Endothelial cell of umbilical vein (primary cell): ENCODE data around the gene TMEM178B. TPM values are rescaled to one million over a fixed set of nuclear protein-coding genes. Genes with fewer than 3 reads are reported as not detected.

ENCODE experiments used
- BruUV-seq: library from RNA; stranded (reverse); fragments of 400-500 nt; replicated peaks from 2 replicates; lab custom pipeline; 2021; lab: Mats Ljungman, UMichigan
- CTCF ChIA-PET: fragments of 300-600, 350-600 bp; sonication (Branson Sonifier 250); formaldehyde crosslinking; loops from one replicate; lab custom pipeline; 2021; ENCODE audit warnings: antibody characterized with exemption, inconsistent platforms; lab: Charles Lee
- POLR2A ChIA-PET: fragments of 300-600, 350-600 bp; sonication (Branson Sonifier 250); formaldehyde crosslinking; loops from one replicate; lab custom pipeline; 2021; ENCODE audit warnings: antibody characterized with exemption, inconsistent platforms; lab: Charles Lee
- DNase-seq: peaks from one replicate; pipeline ENCODE4 v3.0.0-alpha.2; 2011; ENCODE audit warnings: low read depth, low spot score
- FAIRE-seq: peaks from 2 replicates; lab custom pipeline; 2011; peaks lifted over from hg19 to GRCh38; lab: Jason Lieb, UNC
- H2AFZ ChIP-seq: 2 replicates; pipeline ENCODE4 v1.6.0; 2012; ENCODE audit warnings: low read depth, low read length, control low read depth, inconsistent platforms
- H3K27ac ChIP-seq: 2 replicates; pipeline ENCODE4 v1.5.1; 2011; ENCODE audit warnings: low read depth, mild to moderate bottlenecking, control low read depth, low read length, moderate library complexity; ENCODE audit not compliant: insufficient read depth
- H3K27me3 ChIP-seq, 2 experiments: 2 replicates each; pipeline versions ENCODE4 v1.6.0 to v1.6.1; 2011; ENCODE audit warnings: low read length in 2 of 2, mixed read lengths in 1 of 2; ENCODE audit not compliant: control insufficient read depth in 2 of 2, insufficient read depth in 2 of 2
- H3K36me3 ChIP-seq, 2 experiments: 2 replicates in 1 of 2; 3 replicates in 1 of 2; pipeline ENCODE4 v1.5.1; 2011; ENCODE audit warnings: low read length in 2 of 2, mild to moderate bottlenecking in 1 of 2, moderate library complexity in 1 of 2; ENCODE audit not compliant: control insufficient read depth in 2 of 2, insufficient read depth in 2 of 2; ENCODE audit errors: extremely low read depth in 1 of 2
- H3K4me1 ChIP-seq: 3 replicates; pipeline ENCODE4 v1.5.1; 2011; ENCODE audit warnings: mild to moderate bottlenecking, low read length; ENCODE audit not compliant: control insufficient read depth, insufficient read depth; ENCODE audit errors: extremely low read depth
- H3K4me2 ChIP-seq: 2 replicates; pipeline ENCODE4 v1.6.1; 2011; ENCODE audit warnings: low read length, control low read depth, mixed read lengths; ENCODE audit not compliant: insufficient read depth
- H3K4me3 ChIP-seq, 3 experiments: fragments of 200-600 bp in 1 of 3; sonication (generic), shearing (Covaris generic) in 1 of 3; replicated peaks in 1 of 3; 2 replicates each; pipeline ENCODE4 v1.5.1; 2011 to 2016; ENCODE audit warnings: control low read depth in 3 of 3, low read length in 3 of 3, mild to moderate bottlenecking in 2 of 3, inconsistent platforms in 1 of 3, low read depth in 1 of 3, moderate library complexity in 1 of 3; ENCODE audit not compliant: insufficient read depth in 1 of 3
- H3K79me2 ChIP-seq: 2 replicates; pipeline ENCODE4 v1.6.0; 2012; ENCODE audit warnings: low read length, inconsistent platforms; ENCODE audit not compliant: control insufficient read depth, insufficient read depth
- H3K9ac ChIP-seq: replicated peaks from 2 replicates; pipeline ENCODE3; 2011; ENCODE audit warnings: low read length, control low read depth; ENCODE audit not compliant: insufficient read depth; ENCODE audit errors: extremely low read depth
- H3K9me1 ChIP-seq: replicated peaks from 3 replicates; pipeline ENCODE4 v1.6.0; 2011; ENCODE audit warnings: mild to moderate bottlenecking, low read length; ENCODE audit not compliant: control insufficient read depth, insufficient read depth; ENCODE audit errors: extremely low read depth
- H3K9me3 ChIP-seq: replicated peaks from 2 replicates; pipeline ENCODE4 v1.5.1; 2012; ENCODE audit warnings: low read length, inconsistent platforms; ENCODE audit not compliant: control insufficient read depth, insufficient read depth
- H4K20me1 ChIP-seq: replicated peaks from 2 replicates; pipeline ENCODE3; 2011; ENCODE audit warnings: mild to moderate bottlenecking, low read length; ENCODE audit not compliant: control insufficient read depth, insufficient read depth; ENCODE audit errors: extremely low read depth
- CTCF ChIP-seq, 2 donors: IDR thresholded peaks; 1 replicate in 1 of 2; 2 replicates in 1 of 2; pipeline ENCODE4 v1.5.1; 2011; ENCODE audit warnings: low read length in 2 of 2, mild to moderate bottlenecking in 2 of 2, moderate library complexity in 2 of 2, control low read depth in 1 of 2, inconsistent platforms in 1 of 2, low read depth in 1 of 2; ENCODE audit not compliant: insufficient read depth in 1 of 2; ENCODE audit errors: extremely low read depth in 1 of 2
- EZH2 ChIP-seq: IDR thresholded peaks from 2 replicates; pipeline ENCODE4 v1.6.1; 2012; ENCODE audit warnings: borderline replicate concordance, low read depth, mild to moderate bottlenecking, moderate library complexity, low read length, inconsistent platforms; ENCODE audit not compliant: severe bottlenecking
- FOS ChIP-seq: IDR thresholded peaks from 2 replicates; pipeline ENCODE4 v1.6.1; 2011; ENCODE audit warnings: mild to moderate bottlenecking, low read length, moderate library complexity, borderline replicate concordance; ENCODE audit not compliant: insufficient read depth
- GATA2 ChIP-seq: IDR thresholded peaks from 2 replicates; pipeline ENCODE4 v1.7.0; 2011; ENCODE audit warnings: low read depth, mild to moderate bottlenecking, moderate library complexity, mixed read lengths, low read length; ENCODE audit not compliant: insufficient read length, insufficient read depth
- JUN ChIP-seq: IDR thresholded peaks from 2 replicates; pipeline ENCODE4 v1.6.1; 2011; ENCODE audit warnings: borderline replicate concordance, low read depth; ENCODE audit not compliant: insufficient read length, insufficient read depth
- MYC ChIP-seq: IDR thresholded peaks from one replicate; pipeline ENCODE4 v1.6.1; 2011; ENCODE audit warnings: mild to moderate bottlenecking, low read depth, low read length
- POLR2A ChIP-seq: IDR thresholded peaks from 2 replicates; pipeline ENCODE4 v1.6.1; 2012; ENCODE audit warnings: low read depth, mild to moderate bottlenecking, control low read depth, low read length
- POLR2AphosphoS5 ChIP-seq: IDR thresholded peaks from 2 replicates; pipeline ENCODE4 v1.6.1; 2012; ENCODE audit warnings: low read depth, mild to moderate bottlenecking, control low read depth, low read length, moderate library complexity; ENCODE audit not compliant: insufficient read depth
- dilution Hi-C: fragments of 300-500 bp; cut with MboI; formaldehyde crosslinking; loops from one replicate; pipeline ENCODE4 v1.15.0; 2019; ENCODE audit warnings: low sequenced_read_pairs; ENCODE audit not compliant: extremely low pct_ligation_motif_present
- intact Hi-C: fragments of 100-400 bp; cut with micrococcal nuclease; formaldehyde crosslinking; loops from one replicate; pipeline ENCODE4 v1.10.0; 2022
- polyA plus RNA-seq, 4 experiments: library from polyadenylated mRNA; depleted of rRNA in 3 of 4; stranded (reverse) in 3 of 4; unstranded in 1 of 4; fragments of >200 nt; gene quantifications; 2 replicates each; pipeline versions ENCODE4 v1.2.1 to v1.2.3, GENCODE V29; 2011 to 2012; ENCODE audit warnings: missing spikeins in 1 of 4
- total RNA-seq: library from RNA; stranded (reverse); gene quantifications from 2 replicates; pipeline ENCODE4 v1.2.3, GENCODE V29; 2021
- TF ChIP-seq, protein P1 (sequence below): IDR thresholded peaks from 2 replicates; pipeline ENCODE4 v1.6.1; 2011; ENCODE audit not compliant: insufficient read depth, insufficient read length

The TMEM178B gene
- total and polyA plus RNA-seq, 2 donors (not counting 3 experiments of a cell fraction or from before 2014, with no cell fraction given) = not detected

DNA sequence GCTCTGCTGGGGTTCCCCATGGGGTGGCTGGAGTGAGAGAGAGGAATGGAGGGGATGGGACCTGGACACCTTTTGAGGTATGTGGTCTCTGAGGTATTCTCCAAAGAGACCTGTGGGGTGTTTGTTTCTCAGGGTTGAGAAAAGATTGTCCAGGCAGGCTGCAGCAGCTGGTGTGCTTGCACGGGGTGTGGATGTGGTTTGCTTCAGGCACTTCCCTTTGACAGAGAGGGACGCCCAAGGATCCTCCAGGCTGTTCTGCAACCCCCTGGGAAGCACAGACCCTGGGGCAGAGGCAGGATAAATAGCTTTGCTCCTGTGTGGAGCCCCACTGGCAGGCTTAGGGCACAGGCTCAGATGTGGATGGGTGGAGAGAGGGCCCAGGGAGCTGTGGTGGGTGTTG is 362.3 kb downstream of the TMEM178B start:
- no peaks in the 10 kb centered on the region for H3K79me2 ChIP-seq
- H3K4me2 ChIP-seq = no peak overlapping the region
- no peak overlapping the region for H2AFZ ChIP-seq
- no peaks in the 10 kb centered on the region for H3K27me3 ChIP-seq
- dilution Hi-C loops (no loop called here), intact Hi-C loops (no loop called here)
- no peaks in the 10 kb centered on the region for H3K36me3 ChIP-seq
- no peak for TF ChIP-seq POLR2A
- no peak for TF ChIP-seq CTCF (IDR thresholded peaks at IDR 0.05; ENCODE audit: extremely low read depth in 1 of 2, insufficient read depth in 1 of 2, low read depth in 1 of 2, low read length in 2 of 2)
- TF ChIP-seq EZH2 = no peak
- TF ChIP-seq POLR2AphosphoS5 = no peak
- TF ChIP-seq FOS = no peak
- no peak for TF ChIP-seq JUN
- no peak for TF ChIP-seq GATA2
- TF ChIP-seq, protein P1, sequence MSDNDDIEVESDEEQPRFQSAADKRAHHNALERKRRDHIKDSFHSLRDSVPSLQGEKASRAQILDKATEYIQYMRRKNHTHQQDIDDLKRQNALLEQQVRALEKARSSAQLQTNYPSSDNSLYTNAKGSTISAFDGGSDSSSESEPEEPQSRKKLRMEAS = no peak
- no peak for TF ChIP-seq MYC
- no peak for DNase-seq
- H4K20me1 ChIP-seq = no peaks in the 10 kb centered on the region
- BruUV-seq = no TSS peak
- H3K9me3 ChIP-seq = no peaks in the 10 kb centered on the region
- CTCF ChIA-PET = no interaction called here
- no peaks in the 10 kb centered on the region for H3K9me1 ChIP-seq
- H3K9ac ChIP-seq = no peak overlapping the region
- H3K4me3 ChIP-seq = no peak overlapping the region
- POLR2A ChIA-PET = no interaction called here
- H3K27ac ChIP-seq = no peak overlapping the region
- no peak for FAIRE-seq
- H3K4me1 ChIP-seq = no peaks in the 10 kb centered on the region
